Measurements from ENCODE around the gene NRCAM.

The NRCAM gene

DNA sequence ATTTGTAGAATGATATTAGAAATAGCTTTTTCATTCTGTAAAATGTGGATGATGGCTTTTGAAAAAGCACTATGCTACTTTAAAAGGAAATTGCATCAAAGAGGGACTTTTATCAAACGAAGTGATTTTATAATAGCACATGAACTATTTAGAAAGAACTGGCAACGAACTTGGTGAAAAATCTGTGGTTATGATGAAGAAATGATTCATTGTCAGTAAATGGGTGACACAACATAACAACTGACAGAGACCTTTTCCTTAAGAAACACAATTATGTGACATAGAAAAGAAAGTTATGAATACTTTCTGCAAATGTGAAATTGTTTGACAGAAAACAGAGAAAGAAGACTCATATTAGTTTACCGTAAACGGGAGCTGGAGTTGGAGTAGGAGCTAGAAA, 265.3 kb downstream of the NRCAM start:
- TF ChIP-seq, protein P1, sequence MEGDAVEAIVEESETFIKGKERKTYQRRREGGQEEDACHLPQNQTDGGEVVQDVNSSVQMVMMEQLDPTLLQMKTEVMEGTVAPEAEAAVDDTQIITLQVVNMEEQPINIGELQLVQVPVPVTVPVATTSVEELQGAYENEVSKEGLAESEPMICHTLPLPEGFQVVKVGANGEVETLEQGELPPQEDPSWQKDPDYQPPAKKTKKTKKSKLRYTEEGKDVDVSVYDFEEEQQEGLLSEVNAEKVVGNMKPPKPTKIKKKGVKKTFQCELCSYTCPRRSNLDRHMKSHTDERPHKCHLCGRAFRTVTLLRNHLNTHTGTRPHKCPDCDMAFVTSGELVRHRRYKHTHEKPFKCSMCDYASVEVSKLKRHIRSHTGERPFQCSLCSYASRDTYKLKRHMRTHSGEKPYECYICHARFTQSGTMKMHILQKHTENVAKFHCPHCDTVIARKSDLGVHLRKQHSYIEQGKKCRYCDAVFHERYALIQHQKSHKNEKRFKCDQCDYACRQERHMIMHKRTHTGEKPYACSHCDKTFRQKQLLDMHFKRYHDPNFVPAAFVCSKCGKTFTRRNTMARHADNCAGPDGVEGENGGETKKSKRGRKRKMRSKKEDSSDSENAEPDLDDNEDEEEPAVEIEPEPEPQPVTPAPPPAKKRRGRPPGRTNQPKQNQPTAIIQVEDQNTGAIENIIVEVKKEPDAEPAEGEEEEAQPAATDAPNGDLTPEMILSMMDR (IDR thresholded peaks at IDR 0.05; ENCODE audit: low read length) = no peak
- TF ChIP-seq EZH2phosphoT487 (IDR thresholded peaks at IDR 0.05; ENCODE audit: low read length) = no peak
- no peak for TF ChIP-seq EZH2 (optimal IDR thresholded peaks at IDR 0.05; ENCODE audit: low read depth, low read length)
- no peaks in the 10 kb centered on the region for H3K27me3 ChIP-seq (replicated peaks; ENCODE audit: insufficient read depth, low read length)
- H3K4me3 ChIP-seq (ENCODE audit: low read length) = no peak overlapping the region
- no peak overlapping the region for H3K27ac ChIP-seq (ENCODE audit: low read length)
- H3K9me2 ChIP-seq (replicated peaks; ENCODE audit: insufficient read depth, low read length) = no peaks in the 10 kb centered on the region
- no peak overlapping the region for H3K9ac ChIP-seq (ENCODE audit: low read length)
- no peaks in the 10 kb centered on the region for H3K9me3 ChIP-seq (replicated peaks; ENCODE audit: insufficient read depth, low read length)
- H3K4me2 ChIP-seq (ENCODE audit: low read depth, low read length) = no peak overlapping the region
- no peak overlapping the region for H2AFZ ChIP-seq (ENCODE audit: low read length)
- peaks cover 2% of the 10 kb centered on the region; the same call in 1 of the 2 replicates for H3K4me1 ChIP-seq (ENCODE audit: low read length)
- no peaks in the 10 kb centered on the region for H3K36me3 ChIP-seq (replicated peaks; ENCODE audit: insufficient read depth, low read length)
- H3F3A ChIP-seq (ENCODE audit: insufficient read depth, low read length) = no peaks in the 10 kb centered on the region
- H3K79me2 ChIP-seq (ENCODE audit: low read length) = no peaks in the 10 kb centered on the region
- no peak for DNase-seq
- no peaks in the 10 kb centered on the region for H4K20me1 ChIP-seq (ENCODE audit: insufficient read depth, low read length)

DNA sequence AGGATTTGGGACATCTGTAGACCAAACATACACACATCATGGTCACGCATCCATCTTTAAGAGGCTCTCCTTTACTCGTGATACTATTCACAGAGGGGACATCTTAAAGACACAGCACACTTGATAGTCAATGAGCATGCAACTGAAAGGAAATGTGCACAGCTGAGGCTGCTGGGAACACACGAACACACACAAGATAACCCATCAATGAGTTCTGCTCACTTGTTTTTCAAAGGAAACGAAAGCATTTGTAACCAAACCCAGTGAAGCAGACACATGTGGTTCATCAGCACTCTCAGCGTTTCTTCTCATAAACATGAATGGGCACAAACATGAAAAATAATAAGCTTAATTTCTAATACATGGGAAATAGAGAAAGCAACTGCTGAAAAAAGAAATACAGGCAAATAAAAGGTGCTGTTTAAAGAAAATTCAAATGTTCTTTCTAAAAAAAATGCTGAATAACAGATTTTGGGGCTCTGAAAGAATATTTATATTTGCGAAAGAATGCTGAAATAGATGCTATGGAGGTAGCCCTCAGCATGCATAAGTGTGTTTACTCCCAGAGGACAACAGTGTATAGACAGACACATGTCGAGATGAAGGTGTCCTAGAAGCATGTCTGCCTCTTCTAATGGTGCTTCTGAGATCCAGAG, 266.4 kb downstream of the NRCAM start:
- Histone ChIP-seq H3F3A (ENCODE audit: insufficient read depth, low read length) (no peaks in the 10 kb centered on the region), H3K9me2 (replicated peaks; ENCODE audit: insufficient read depth, low read length) (no peaks in the 10 kb centered on the region), H3K9me3 (replicated peaks; ENCODE audit: insufficient read depth, low read length) (no peaks in the 10 kb centered on the region), H3K9ac (ENCODE audit: low read length) (no peak overlapping the region), H3K4me2 (ENCODE audit: low read depth, low read length) (no peak overlapping the region), H2AFZ (ENCODE audit: low read length) (no peak overlapping the region), H3K4me1 (ENCODE audit: low read length) (no peaks in the 10 kb centered on the region), H3K27me3 (replicated peaks; ENCODE audit: insufficient read depth, low read length) (no peaks in the 10 kb centered on the region), H4K20me1 (ENCODE audit: insufficient read depth, low read length) (no peaks in the 10 kb centered on the region), H3K79me2 (ENCODE audit: low read length) (no peaks in the 10 kb centered on the region), H3K36me3 (replicated peaks; ENCODE audit: insufficient read depth, low read length) (no peaks in the 10 kb centered on the region), H3K27ac (ENCODE audit: low read length) (no peak overlapping the region), H3K4me3 (ENCODE audit: low read length) (no peak overlapping the region)
- DNase-seq = peak; percentile 56
- no peak for TF ChIP-seq EZH2phosphoT487 (IDR thresholded peaks at IDR 0.05; ENCODE audit: low read length)
- no peak for TF ChIP-seq EZH2 (optimal IDR thresholded peaks at IDR 0.05; ENCODE audit: low read depth, low read length)
- TF ChIP-seq, protein P1 (IDR thresholded peaks at IDR 0.05; ENCODE audit: low read length) = no peak

DNA sequence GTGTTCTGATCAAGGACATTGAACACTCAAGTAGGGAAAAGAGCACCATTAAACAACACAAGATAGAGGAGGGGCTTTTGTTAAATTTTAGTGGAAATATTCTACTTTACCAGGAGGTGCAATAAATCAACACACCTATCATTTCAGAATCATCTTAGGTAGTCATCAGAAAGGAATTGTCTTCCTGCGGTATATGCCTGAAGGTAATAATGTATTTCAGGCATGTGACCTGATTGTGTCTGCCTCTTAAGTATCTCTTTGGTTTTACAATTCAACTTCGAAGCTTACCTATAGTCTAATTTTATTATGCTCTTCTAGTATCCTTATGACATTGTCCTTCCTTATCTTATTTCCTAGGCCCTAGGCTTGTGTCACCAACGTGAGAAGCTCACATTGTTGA, 267.5 kb downstream of the NRCAM start:
- Histone ChIP-seq H3K27ac (ENCODE audit: low read length) (no peak overlapping the region), H3K9me2 (replicated peaks; ENCODE audit: insufficient read depth, low read length) (no peaks in the 10 kb centered on the region), H3K4me3 (ENCODE audit: low read length) (no peak overlapping the region), H3F3A (ENCODE audit: insufficient read depth, low read length) (no peaks in the 10 kb centered on the region), H3K9me3 (replicated peaks; ENCODE audit: insufficient read depth, low read length) (no peaks in the 10 kb centered on the region), H3K27me3 (replicated peaks; ENCODE audit: insufficient read depth, low read length) (no peaks in the 10 kb centered on the region), H3K79me2 (ENCODE audit: low read length) (no peaks in the 10 kb centered on the region), H3K36me3 (replicated peaks; ENCODE audit: insufficient read depth, low read length) (no peaks in the 10 kb centered on the region), H3K4me1 (ENCODE audit: low read length) (no peaks in the 10 kb centered on the region), H4K20me1 (ENCODE audit: insufficient read depth, low read length) (no peaks in the 10 kb centered on the region), H3K4me2 (ENCODE audit: low read depth, low read length) (no peak overlapping the region), H3K9ac (ENCODE audit: low read length) (no peak overlapping the region), H2AFZ (ENCODE audit: low read length) (no peak overlapping the region)
- TF ChIP-seq EZH2 (optimal IDR thresholded peaks at IDR 0.05; ENCODE audit: low read depth, low read length) (no peak), EZH2phosphoT487 (IDR thresholded peaks at IDR 0.05; ENCODE audit: low read length) (no peak)
- TF ChIP-seq, protein P1 (IDR thresholded peaks at IDR 0.05; ENCODE audit: low read length) = no peak
- no peak for DNase-seq

Measured in MM.1S (cell line).